Endothelial cell of umbilical vein (primary cell): ENCODE measurements around the gene ILKAP. TPM values are rescaled to one million over a fixed set of nuclear protein-coding genes. Genes with fewer than 3 reads are reported as not detected.

Source experiments
- BruUV-seq: library from RNA; stranded (reverse); fragments of 400-500 nt; replicated peaks from 2 replicates; lab custom pipeline; 2021; lab: Mats Ljungman, UMichigan
- CTCF ChIA-PET: fragments of 300-600, 350-600 bp; sonication (Branson Sonifier 250); formaldehyde crosslinking; loops from one replicate; lab custom pipeline; 2021; ENCODE audit warnings: antibody characterized with exemption, inconsistent platforms; lab: Charles Lee
- POLR2A ChIA-PET: fragments of 300-600, 350-600 bp; sonication (Branson Sonifier 250); formaldehyde crosslinking; loops from one replicate; lab custom pipeline; 2021; ENCODE audit warnings: antibody characterized with exemption, inconsistent platforms; lab: Charles Lee
- DNase-seq: peaks from one replicate; pipeline ENCODE4 v3.0.0-alpha.2; 2011; ENCODE audit warnings: low read depth, low spot score
- FAIRE-seq: peaks from 2 replicates; lab custom pipeline; 2011; peaks lifted over from hg19 to GRCh38; lab: Jason Lieb, UNC
- H2AFZ ChIP-seq: 2 replicates; pipeline ENCODE4 v1.6.0; 2012; ENCODE audit warnings: low read depth, low read length, control low read depth, inconsistent platforms
- H3K27ac ChIP-seq: 2 replicates; pipeline ENCODE4 v1.5.1; 2011; ENCODE audit warnings: low read depth, mild to moderate bottlenecking, control low read depth, low read length, moderate library complexity; ENCODE audit not compliant: insufficient read depth
- H3K27me3 ChIP-seq, 2 experiments: 2 replicates each; pipeline versions ENCODE4 v1.6.0 to v1.6.1; 2011; ENCODE audit warnings: low read length in 2 of 2, mixed read lengths in 1 of 2; ENCODE audit not compliant: control insufficient read depth in 2 of 2, insufficient read depth in 2 of 2
- H3K36me3 ChIP-seq, 2 experiments: 2 replicates in 1 of 2; 3 replicates in 1 of 2; pipeline ENCODE4 v1.5.1; 2011; ENCODE audit warnings: low read length in 2 of 2, mild to moderate bottlenecking in 1 of 2, moderate library complexity in 1 of 2; ENCODE audit not compliant: control insufficient read depth in 2 of 2, insufficient read depth in 2 of 2; ENCODE audit errors: extremely low read depth in 1 of 2
- H3K4me1 ChIP-seq: 3 replicates; pipeline ENCODE4 v1.5.1; 2011; ENCODE audit warnings: mild to moderate bottlenecking, low read length; ENCODE audit not compliant: control insufficient read depth, insufficient read depth; ENCODE audit errors: extremely low read depth
- H3K4me2 ChIP-seq: 2 replicates; pipeline ENCODE4 v1.6.1; 2011; ENCODE audit warnings: low read length, control low read depth, mixed read lengths; ENCODE audit not compliant: insufficient read depth
- H3K4me3 ChIP-seq, 3 experiments: fragments of 200-600 bp in 1 of 3; sonication (generic), shearing (Covaris generic) in 1 of 3; replicated peaks in 1 of 3; 2 replicates each; pipeline ENCODE4 v1.5.1; 2011 to 2016; ENCODE audit warnings: control low read depth in 3 of 3, low read length in 3 of 3, mild to moderate bottlenecking in 2 of 3, inconsistent platforms in 1 of 3, low read depth in 1 of 3, moderate library complexity in 1 of 3; ENCODE audit not compliant: insufficient read depth in 1 of 3
- H3K79me2 ChIP-seq: 2 replicates; pipeline ENCODE4 v1.6.0; 2012; ENCODE audit warnings: low read length, inconsistent platforms; ENCODE audit not compliant: control insufficient read depth, insufficient read depth
- H3K9ac ChIP-seq: replicated peaks from 2 replicates; pipeline ENCODE3; 2011; ENCODE audit warnings: low read length, control low read depth; ENCODE audit not compliant: insufficient read depth; ENCODE audit errors: extremely low read depth
- H3K9me1 ChIP-seq: replicated peaks from 3 replicates; pipeline ENCODE4 v1.6.0; 2011; ENCODE audit warnings: mild to moderate bottlenecking, low read length; ENCODE audit not compliant: control insufficient read depth, insufficient read depth; ENCODE audit errors: extremely low read depth
- H3K9me3 ChIP-seq: replicated peaks from 2 replicates; pipeline ENCODE4 v1.5.1; 2012; ENCODE audit warnings: low read length, inconsistent platforms; ENCODE audit not compliant: control insufficient read depth, insufficient read depth
- H4K20me1 ChIP-seq: replicated peaks from 2 replicates; pipeline ENCODE3; 2011; ENCODE audit warnings: mild to moderate bottlenecking, low read length; ENCODE audit not compliant: control insufficient read depth, insufficient read depth; ENCODE audit errors: extremely low read depth
- CTCF ChIP-seq, 2 donors: IDR thresholded peaks; 1 replicate in 1 of 2; 2 replicates in 1 of 2; pipeline ENCODE4 v1.5.1; 2011; ENCODE audit warnings: low read length in 2 of 2, mild to moderate bottlenecking in 2 of 2, moderate library complexity in 2 of 2, control low read depth in 1 of 2, inconsistent platforms in 1 of 2, low read depth in 1 of 2; ENCODE audit not compliant: insufficient read depth in 1 of 2; ENCODE audit errors: extremely low read depth in 1 of 2
- EZH2 ChIP-seq: IDR thresholded peaks from 2 replicates; pipeline ENCODE4 v1.6.1; 2012; ENCODE audit warnings: borderline replicate concordance, low read depth, mild to moderate bottlenecking, moderate library complexity, low read length, inconsistent platforms; ENCODE audit not compliant: severe bottlenecking
- FOS ChIP-seq: IDR thresholded peaks from 2 replicates; pipeline ENCODE4 v1.6.1; 2011; ENCODE audit warnings: mild to moderate bottlenecking, low read length, moderate library complexity, borderline replicate concordance; ENCODE audit not compliant: insufficient read depth
- GATA2 ChIP-seq: IDR thresholded peaks from 2 replicates; pipeline ENCODE4 v1.7.0; 2011; ENCODE audit warnings: low read depth, mild to moderate bottlenecking, moderate library complexity, mixed read lengths, low read length; ENCODE audit not compliant: insufficient read length, insufficient read depth
- JUN ChIP-seq: IDR thresholded peaks from 2 replicates; pipeline ENCODE4 v1.6.1; 2011; ENCODE audit warnings: borderline replicate concordance, low read depth; ENCODE audit not compliant: insufficient read length, insufficient read depth
- MAX ChIP-seq: IDR thresholded peaks from 2 replicates; pipeline ENCODE4 v1.6.1; 2011; ENCODE audit not compliant: insufficient read depth, insufficient read length
- MYC ChIP-seq: IDR thresholded peaks from one replicate; pipeline ENCODE4 v1.6.1; 2011; ENCODE audit warnings: mild to moderate bottlenecking, low read depth, low read length
- POLR2A ChIP-seq: IDR thresholded peaks from 2 replicates; pipeline ENCODE4 v1.6.1; 2012; ENCODE audit warnings: low read depth, mild to moderate bottlenecking, control low read depth, low read length
- POLR2AphosphoS5 ChIP-seq: IDR thresholded peaks from 2 replicates; pipeline ENCODE4 v1.6.1; 2012; ENCODE audit warnings: low read depth, mild to moderate bottlenecking, control low read depth, low read length, moderate library complexity; ENCODE audit not compliant: insufficient read depth
- dilution Hi-C: fragments of 300-500 bp; cut with MboI; formaldehyde crosslinking; loops from one replicate; pipeline ENCODE4 v1.15.0; 2019; ENCODE audit warnings: low sequenced_read_pairs; ENCODE audit not compliant: extremely low pct_ligation_motif_present
- intact Hi-C: fragments of 100-400 bp; cut with micrococcal nuclease; formaldehyde crosslinking; loops from one replicate; pipeline ENCODE4 v1.10.0; 2022
- polyA plus RNA-seq, 4 experiments: library from polyadenylated mRNA; depleted of rRNA in 3 of 4; stranded (reverse) in 3 of 4; unstranded in 1 of 4; fragments of >200 nt; gene quantifications; 2 replicates each; pipeline versions ENCODE4 v1.2.1 to v1.2.3, GENCODE V29; 2011 to 2012; ENCODE audit warnings: missing spikeins in 1 of 4
- total RNA-seq: library from RNA; stranded (reverse); gene quantifications from 2 replicates; pipeline ENCODE4 v1.2.3, GENCODE V29; 2021

ILKAP gene
- total and polyA plus RNA-seq, 2 donors (not counting 3 experiments of a cell fraction or from before 2014, with no cell fraction given): 49.2 to 49.8 TPM

DNA sequence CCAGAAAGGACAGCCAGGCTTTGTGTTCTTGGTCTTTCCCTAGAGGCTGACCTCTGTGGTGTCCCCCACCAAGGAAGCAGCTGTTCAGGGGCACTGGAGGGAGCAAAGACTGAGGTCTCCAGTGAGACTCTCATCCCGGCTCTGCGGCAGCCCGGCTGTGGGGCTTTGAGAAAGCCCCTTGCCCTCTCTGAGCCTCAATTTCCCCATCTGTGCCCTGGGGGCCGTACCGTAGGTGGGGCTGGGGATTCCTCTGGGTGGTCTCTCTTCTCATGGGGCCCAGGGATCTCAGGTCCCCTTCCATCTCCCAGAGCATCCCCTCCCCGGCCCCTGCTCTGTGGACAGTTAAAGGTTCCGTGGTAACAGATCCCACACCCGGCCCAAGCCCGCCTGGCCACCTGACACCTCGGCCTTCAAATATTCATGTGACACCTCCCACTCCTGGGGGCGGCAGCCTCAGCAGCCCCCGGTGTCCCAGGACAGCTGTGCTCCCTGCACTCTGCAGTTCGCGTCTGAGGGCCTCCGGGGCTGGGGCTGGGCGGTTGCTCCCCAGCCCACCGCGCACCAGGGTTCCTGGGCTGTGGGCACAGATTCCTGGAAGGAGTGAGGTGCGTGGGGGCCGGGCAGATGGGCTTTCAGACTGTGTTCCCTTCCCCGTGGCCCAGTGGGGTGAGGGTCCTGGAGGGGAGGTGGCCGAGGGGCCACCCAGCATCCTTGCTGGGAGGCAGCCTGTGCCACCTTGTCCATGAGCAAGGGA lies 80.1 kb downstream of the ILKAP start:
- Histone ChIP-seq H3K79me2 (no peaks in the 10 kb centered on the region), H2AFZ (no peak overlapping the region), H3K27me3 (peaks cover 1 to 2% of the 10 kb centered on the region in 2 experiments), H3K4me2 (no peak overlapping the region), H3K4me3 (no peak overlapping the region), H3K9ac (no peak overlapping the region), H3K27ac (no peak overlapping the region), H4K20me1 (no peaks in the 10 kb centered on the region), H3K36me3 (no peaks in the 10 kb centered on the region), H3K4me1 (no peaks in the 10 kb centered on the region), H3K9me3 (no peaks in the 10 kb centered on the region), H3K9me1 (no peaks in the 10 kb centered on the region)
- DNase-seq: no peak
- CTCF ChIA-PET: no interaction called here
- no TSS peak for BruUV-seq
- POLR2A ChIA-PET: no interaction called here
- FAIRE-seq: no peak
- intact Hi-C loops: no loop called here
- dilution Hi-C loops: no loop called here
- TF ChIP-seq CTCF (IDR thresholded peaks at IDR 0.05; ENCODE audit: extremely low read depth in 1 of 2, insufficient read depth in 1 of 2, low read depth in 1 of 2, low read length in 2 of 2): no peak
- TF ChIP-seq JUN: no peak
- TF ChIP-seq EZH2: no peak
- TF ChIP-seq GATA2: no peak
- no peak for TF ChIP-seq POLR2A
- TF ChIP-seq MAX: no peak
- TF ChIP-seq MYC: no peak
- no peak for TF ChIP-seq FOS
- TF ChIP-seq POLR2AphosphoS5: no peak
